ENCODE data around the gene PPP2CA. TPM values are rescaled to one million over a fixed set of nuclear protein-coding genes. Genes with fewer than 3 reads are reported as not detected.
"Not testable (repeated sequence)": the region's sequence is repeated elsewhere in the genome, so short reads cannot be mapped to it uniquely, and the experiment has no call there.

Gene PPP2CA
- total and polyA plus RNA-seq, 10 of the 15 experiments (the other 5 are each of a cell fraction or from before 2014, with no cell fraction given) = 18.6 to 385 (median 134) TPM

DNA sequence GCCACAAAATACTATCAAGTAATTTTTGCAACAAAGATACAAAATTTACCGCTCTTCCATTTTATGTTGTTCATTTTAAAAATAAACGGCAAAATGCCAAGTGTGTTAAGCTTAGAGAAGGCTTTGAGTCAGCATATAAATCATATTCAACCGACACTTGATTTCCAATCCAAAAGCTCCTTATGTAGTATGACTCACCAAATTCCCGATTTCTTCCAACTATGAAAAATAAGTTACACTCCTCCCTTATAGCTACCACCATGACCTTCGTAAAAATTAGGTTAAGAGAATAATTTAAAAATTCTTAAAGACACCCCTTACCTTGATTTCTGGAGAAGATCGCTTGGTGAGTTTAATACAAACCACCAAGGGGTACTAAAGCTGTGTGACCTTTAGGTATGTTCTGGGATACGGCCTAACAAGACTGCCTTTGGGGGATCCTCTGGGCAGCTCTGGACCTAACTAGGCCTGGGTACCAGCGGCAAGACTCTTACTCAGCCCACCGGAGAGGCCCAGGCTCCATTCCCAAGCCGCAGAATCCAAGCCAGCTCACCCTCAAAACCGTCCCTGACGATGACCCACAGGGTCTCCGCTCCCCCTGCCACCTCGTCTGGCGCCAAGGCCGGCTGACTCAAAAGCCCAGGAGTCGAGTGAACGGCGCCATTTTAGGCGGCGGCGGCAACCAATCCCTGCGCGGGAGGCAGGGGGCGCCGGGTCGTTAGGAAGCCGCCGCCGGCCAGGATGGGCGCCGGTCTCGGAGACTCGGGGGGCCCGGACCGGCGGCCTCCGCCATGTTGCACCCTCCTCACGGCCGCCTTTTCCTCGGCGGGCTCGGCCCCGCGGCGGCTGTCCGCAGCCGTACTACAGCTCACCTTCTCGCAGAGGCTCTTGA is 739 bp downstream of the PPP2CA start (continued):
- peak; percentile 40 for TF ChIP-seq MLLT1 (IDR thresholded peaks at IDR 0.05)

- Histone ChIP-seq H3K9me3 (replicated peaks; ENCODE audit: control insufficient read depth, insufficient read depth, low read length) (no peaks in the 10 kb centered on the region), H3K27ac (ENCODE audit: control insufficient read depth, insufficient read depth) (0 out of 2 replicates have a peak overlapping the region, but pooled peaks have one; percentile 1), H2AFZ (ENCODE audit: control insufficient read depth, low read depth, low read length) (no peak overlapping the region), H3K9ac (ENCODE audit: control insufficient read depth, insufficient read depth, low read length) (peak overlapping the region; percentile 97; the same call in 1 of the 2 replicates), H3K4me2 (ENCODE audit: control insufficient read depth, insufficient read depth) (peak overlapping the region; percentile 90), H3K27me3 (replicated peaks in 1 of 2; ENCODE audit: control insufficient read depth in 2 of 2, insufficient read depth in 2 of 2, low read length in 1 of 2) (no peaks in the 10 kb centered on the region), H3K4me3 (peak overlapping the region; percentile 94), H3K79me2 (ENCODE audit: control insufficient read depth, insufficient read depth, low read length) (peaks cover 85% of the 10 kb centered on the region), H3K36me3 (ENCODE audit: control insufficient read depth in 2 of 2, insufficient read depth in 2 of 2, low read length in 1 of 2) (peaks cover 0 to 14% of the 10 kb centered on the region in 2 experiments; a peak in 3 of 4 replicates), H4K20me1 (ENCODE audit: control insufficient read depth, insufficient read depth) (peaks cover 6% of the 10 kb centered on the region), H3K4me1 (ENCODE audit: control insufficient read depth, insufficient read depth, low read length) (peaks cover 16% of the 10 kb centered on the region)
- TSS peak; percentile 48 for BruUV-seq (replicated peaks)
- WGBS (ENCODE audit: insufficient coverage, insufficient replicate concordance, low lambda C conversion rate, missing lambda C conversion rate) = 0% methylated on average over 9 of the region's 9 CpGs
- ChIA-PET CTCF (interaction anchor here (0.6 to 3.0 kb wide), 7 partner anchors 9 to 355 kb away, joined by 3 to 14 read pairs (median 5); no protein-coding TSS in a partner anchor), POLR2A (interaction anchor here (0.5 to 3.6 kb wide), 4 partner anchors 9 to 215 kb away, joined by 3 to 35 read pairs (median 3); no protein-coding TSS in a partner anchor), SMC1A (ENCODE audit: uncharacterized antibody, unreplicated experiment) (interaction anchor here (0.6 to 5.0 kb wide), 11 partner anchors 9 to 514 kb away, joined by 3 to 39 read pairs (median 5); no protein-coding TSS in a partner anchor), RAD21 (ENCODE audit: unreplicated experiment) (interaction anchor here (0.6 to 1.3 kb wide), 5 partner anchors 9 to 301 kb away, joined by 3 to 4 read pairs (median 3); no protein-coding TSS in a partner anchor)
- ATAC-seq = no peak
- in situ Hi-C loops (cut with MboI) (no loop called here), intact Hi-C loops (cut with micrococcal nuclease; ENCODE audit: unreplicated experiment) (loop anchor here (10.0 kb wide), 1 partner anchor 511 kb away; the partner anchor contains the start of gene CAMLG)
- TF ChIP-seq POLR2A (IDR thresholded peaks at IDR 0.05; ENCODE audit: low read depth, low read length) (no peak), JUNB (IDR thresholded peaks at IDR 0.05) (no peak), ATF7 (IDR thresholded peaks at IDR 0.05; ENCODE audit: low read depth) (peak; percentile 78), MEF2A (IDR thresholded peaks at IDR 0.05; ENCODE audit: insufficient read depth, low read depth, low read length) (no peak), ASH2L (IDR thresholded peaks at IDR 0.05; ENCODE audit: borderline replicate concordance, low read depth) (no peak)
- TF ChIP-seq, protein P1, sequence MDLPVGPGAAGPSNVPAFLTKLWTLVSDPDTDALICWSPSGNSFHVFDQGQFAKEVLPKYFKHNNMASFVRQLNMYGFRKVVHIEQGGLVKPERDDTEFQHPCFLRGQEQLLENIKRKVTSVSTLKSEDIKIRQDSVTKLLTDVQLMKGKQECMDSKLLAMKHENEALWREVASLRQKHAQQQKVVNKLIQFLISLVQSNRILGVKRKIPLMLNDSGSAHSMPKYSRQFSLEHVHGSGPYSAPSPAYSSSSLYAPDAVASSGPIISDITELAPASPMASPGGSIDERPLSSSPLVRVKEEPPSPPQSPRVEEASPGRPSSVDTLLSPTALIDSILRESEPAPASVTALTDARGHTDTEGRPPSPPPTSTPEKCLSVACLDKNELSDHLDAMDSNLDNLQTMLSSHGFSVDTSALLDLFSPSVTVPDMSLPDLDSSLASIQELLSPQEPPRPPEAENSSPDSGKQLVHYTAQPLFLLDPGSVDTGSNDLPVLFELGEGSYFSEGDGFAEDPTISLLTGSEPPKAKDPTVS (IDR thresholded peaks at IDR 0.05; ENCODE audit: low read depth, low read length) = no peak
- no peak for DNase-seq (ENCODE audit: low read depth, low spot score)
- no peak for FAIRE-seq
These were observed 2.2 kb downstream of the PPP2CA start for GRCh38 chr5:134223406-134224248.

DNA sequence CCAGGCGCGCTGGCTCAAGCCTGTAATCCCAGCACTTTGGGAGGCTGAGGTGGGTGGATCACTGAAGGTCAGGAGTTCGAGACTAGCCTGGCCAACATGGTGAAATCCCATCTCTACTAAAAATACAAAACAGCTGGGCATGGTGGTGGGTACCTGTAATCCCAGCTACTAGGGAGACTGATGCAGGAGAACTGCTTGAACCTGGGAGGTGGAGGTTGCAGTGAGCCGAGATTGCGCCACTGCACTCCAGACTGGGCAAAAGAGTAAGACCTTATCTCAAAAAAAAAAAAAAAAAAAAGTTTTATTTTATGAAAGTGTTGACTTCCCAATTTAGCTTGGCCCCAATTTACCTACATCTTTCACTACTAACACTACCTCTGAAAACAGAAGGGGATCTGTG is 4.2 kb downstream of the PPP2CA start:
- H3K27me3 ChIP-seq (replicated peaks in 1 of 2; ENCODE audit: control insufficient read depth in 2 of 2, insufficient read depth in 2 of 2, low read length in 1 of 2); H4K20me1 ChIP-seq (ENCODE audit: control insufficient read depth, insufficient read depth); ATAC-seq; DNase-seq (ENCODE audit: low read depth, low spot score); H2AFZ ChIP-seq (ENCODE audit: control insufficient read depth, low read depth, low read length); BruUV-seq (replicated peaks); in situ Hi-C loops (cut with MboI); H3K4me1 ChIP-seq (ENCODE audit: control insufficient read depth, insufficient read depth, low read length); H3K9me3 ChIP-seq (replicated peaks; ENCODE audit: control insufficient read depth, insufficient read depth, low read length); FAIRE-seq; H3K9ac ChIP-seq (ENCODE audit: control insufficient read depth, insufficient read depth, low read length): not testable (repeated sequence)
- ChIA-PET POLR2A (interaction anchor here (0.7 to 1.8 kb wide), 4 partner anchors 8 to 105 kb away, joined by 3 to 14 read pairs (median 4); no protein-coding TSS in a partner anchor), RAD21 (ENCODE audit: unreplicated experiment) (interaction anchor here (2.2 kb wide), 1 partner anchor 39 kb away, joined by 5 read pairs; no protein-coding TSS in a partner anchor), SMC1A (ENCODE audit: uncharacterized antibody, unreplicated experiment) (interaction anchor here (0.7 to 5.0 kb wide), 6 partner anchors 9 to 246 kb away, joined by 3 to 39 read pairs (median 6); no protein-coding TSS in a partner anchor), CTCF (interaction anchor here (0.6 to 3.0 kb wide), 5 partner anchors 30 to 68 kb away, joined by 3 to 11 read pairs (median 4); no protein-coding TSS in a partner anchor)
- Histone ChIP-seq H3K36me3 (ENCODE audit: control insufficient read depth in 2 of 2, insufficient read depth in 2 of 2, low read length in 1 of 2) (peaks cover 0 to 14% of the 10 kb centered on the region in 2 experiments; a peak in 3 of 4 replicates), H3K27ac (ENCODE audit: control insufficient read depth, insufficient read depth) (peak overlapping the region; percentile 41; the same call in 1 of the 2 replicates), H3K4me3 (peak overlapping the region; percentile 67; the same call in 1 of the 2 replicates), H3K4me2 (ENCODE audit: control insufficient read depth, insufficient read depth) (peak overlapping the region; percentile 24), H3K79me2 (ENCODE audit: control insufficient read depth, insufficient read depth, low read length) (peaks cover 97% of the 10 kb centered on the region)
- WGBS (ENCODE audit: insufficient coverage, insufficient replicate concordance, low lambda C conversion rate, missing lambda C conversion rate) = 85% methylated on average over 5 of the region's 5 CpGs
- intact Hi-C loops (cut with micrococcal nuclease; ENCODE audit: unreplicated experiment) = loop anchor here (10.0 kb wide), 1 partner anchor 513 kb away; the partner anchor contains the start of gene CAMLG

Data from GM12878 (cell line).